Mucosa of descending colon (tissue), 3 donors: ENCODE measurements around the gene ARHGDIA. TPM values are rescaled to one million over a fixed set of nuclear protein-coding genes. Genes with fewer than 3 reads are reported as not detected.

ENCODE experiments used
- ATAC-seq: fragments of 200-7000 bp; cut with Tn5 transposase; one replicate; pipeline ENCODE4 v1.9.1; 2020; ENCODE audit warnings: mild to moderate bottlenecking, moderate library complexity
- DNase-seq, 3 donors: peaks; one replicate each; pipeline ENCODE4 v3.0.0-alpha.2; 2020
- H3K36me3 ChIP-seq: fragments of 200-600 bp; one replicate; pipeline ENCODE4 v1.8.0; 2021; ENCODE audit warnings: low read depth, mild to moderate bottlenecking
- H3K4me1 ChIP-seq: fragments of 200-600 bp; one replicate; pipeline ENCODE4 v1.8.0; 2021; ENCODE audit warnings: low read depth, mild to moderate bottlenecking
- H3K4me3 ChIP-seq: fragments of 200-600 bp; one replicate; pipeline ENCODE4 v1.8.0; 2021; ENCODE audit warnings: mild to moderate bottlenecking
- H3K9me3 ChIP-seq: fragments of 200-600 bp; one replicate; pipeline ENCODE4 v1.8.0; 2021; ENCODE audit warnings: mild to moderate bottlenecking
- intact Hi-C, 2 donors: fragments of 100-400 bp; cut with DNase I in 1 of 2; cut with micrococcal nuclease in 1 of 2; formaldehyde crosslinking; loops; one replicate each; pipeline versions ENCODE4 v1.11.0 to v1.11.1; 2022; cut with DNase I, micrococcal nuclease
- total RNA-seq, 3 donors: library from RNA; stranded (reverse); fragmentation: NEBNext Ultra II Directional in 2 of 3; extraction: Animal tissue kit (Norgen Biotek cat#: 25700) in 2 of 3; gene quantifications; one replicate each; pipeline versions ENCODE4 v1.2.1 to v1.2.4, GENCODE V29; 2021 to 2023
- TF ChIP-seq, protein P1 (sequence below): fragments of 200-600 bp; IDR thresholded peaks from one replicate; pipeline ENCODE4 v1.8.0; 2022; ENCODE audit warnings: antibody characterized with exemption, mild to moderate bottlenecking
- donor health status: DM: no; HTN: no; CAD: no; lungs with moderate emphysema.
- donor health status: DM: no; HTN: no; CAD: no.
- donor health status: DM: no; HTN: yes; CAD: no.

Gene ARHGDIA
- total RNA-seq, 3 donors from 2014 or later, result 326 to 473 (median 442) TPM

DNA sequence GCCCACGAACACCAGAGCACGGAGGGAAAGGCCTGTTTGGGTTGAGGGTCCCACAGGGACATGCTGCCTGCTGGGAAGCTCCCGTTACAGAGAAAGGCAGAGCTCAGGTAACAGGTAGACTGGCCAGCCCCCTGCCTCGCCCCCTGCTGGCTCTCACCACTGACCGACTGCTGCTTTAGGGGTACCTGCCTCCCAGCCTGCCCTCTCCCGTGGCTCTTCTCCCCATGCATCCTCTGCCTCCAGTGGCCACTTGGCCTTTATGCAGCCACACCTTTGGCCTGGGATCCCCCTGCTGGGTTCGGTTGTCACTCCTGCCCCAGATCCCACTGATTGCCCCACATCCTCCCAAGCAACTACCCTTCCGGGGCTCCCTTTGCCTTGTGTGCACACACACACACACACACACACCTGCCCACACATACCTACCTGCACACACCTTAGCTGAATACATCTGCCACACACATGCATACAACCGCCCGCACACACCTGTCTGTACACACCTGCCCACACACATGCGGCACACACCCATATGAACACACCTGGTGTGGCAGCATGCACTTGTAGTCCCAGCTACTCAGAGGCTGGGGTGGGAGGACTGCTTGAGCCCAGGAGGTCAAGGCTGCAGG lies 45.2 kb downstream of the ARHGDIA start:
- H3K9me3 ChIP-seq, result no peaks in the 10 kb centered on the region
- H3K36me3 ChIP-seq, result no peaks in the 10 kb centered on the region

GRCh38 chr17:81824595-81824994 lies 46.5 kb downstream of the ARHGDIA start:
- Histone ChIP-seq H3K9me3 (no peaks in the 10 kb centered on the region), H3K4me1 (peaks cover 24% of the 10 kb centered on the region), H3K36me3 (no peaks in the 10 kb centered on the region), H3K4me3 (no peak overlapping the region)
- DNase-seq (no peak), ATAC-seq (no peak)
- intact Hi-C loops, result no loop called here
- TF ChIP-seq, protein P1, sequence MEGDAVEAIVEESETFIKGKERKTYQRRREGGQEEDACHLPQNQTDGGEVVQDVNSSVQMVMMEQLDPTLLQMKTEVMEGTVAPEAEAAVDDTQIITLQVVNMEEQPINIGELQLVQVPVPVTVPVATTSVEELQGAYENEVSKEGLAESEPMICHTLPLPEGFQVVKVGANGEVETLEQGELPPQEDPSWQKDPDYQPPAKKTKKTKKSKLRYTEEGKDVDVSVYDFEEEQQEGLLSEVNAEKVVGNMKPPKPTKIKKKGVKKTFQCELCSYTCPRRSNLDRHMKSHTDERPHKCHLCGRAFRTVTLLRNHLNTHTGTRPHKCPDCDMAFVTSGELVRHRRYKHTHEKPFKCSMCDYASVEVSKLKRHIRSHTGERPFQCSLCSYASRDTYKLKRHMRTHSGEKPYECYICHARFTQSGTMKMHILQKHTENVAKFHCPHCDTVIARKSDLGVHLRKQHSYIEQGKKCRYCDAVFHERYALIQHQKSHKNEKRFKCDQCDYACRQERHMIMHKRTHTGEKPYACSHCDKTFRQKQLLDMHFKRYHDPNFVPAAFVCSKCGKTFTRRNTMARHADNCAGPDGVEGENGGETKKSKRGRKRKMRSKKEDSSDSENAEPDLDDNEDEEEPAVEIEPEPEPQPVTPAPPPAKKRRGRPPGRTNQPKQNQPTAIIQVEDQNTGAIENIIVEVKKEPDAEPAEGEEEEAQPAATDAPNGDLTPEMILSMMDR, result no peak

More for the DNA sequence above, 45.2 kb downstream of the ARHGDIA start:
- peak in 1 of 3 donors; percentile 49 for DNase-seq
- intact Hi-C loops, result no loop called here
- Histone ChIP-seq H3K4me1 (peaks cover 24% of the 10 kb centered on the region), H3K4me3 (no peak overlapping the region)
- TF ChIP-seq, protein P1, result no peak
- peak; percentile 18 for ATAC-seq

DNA sequence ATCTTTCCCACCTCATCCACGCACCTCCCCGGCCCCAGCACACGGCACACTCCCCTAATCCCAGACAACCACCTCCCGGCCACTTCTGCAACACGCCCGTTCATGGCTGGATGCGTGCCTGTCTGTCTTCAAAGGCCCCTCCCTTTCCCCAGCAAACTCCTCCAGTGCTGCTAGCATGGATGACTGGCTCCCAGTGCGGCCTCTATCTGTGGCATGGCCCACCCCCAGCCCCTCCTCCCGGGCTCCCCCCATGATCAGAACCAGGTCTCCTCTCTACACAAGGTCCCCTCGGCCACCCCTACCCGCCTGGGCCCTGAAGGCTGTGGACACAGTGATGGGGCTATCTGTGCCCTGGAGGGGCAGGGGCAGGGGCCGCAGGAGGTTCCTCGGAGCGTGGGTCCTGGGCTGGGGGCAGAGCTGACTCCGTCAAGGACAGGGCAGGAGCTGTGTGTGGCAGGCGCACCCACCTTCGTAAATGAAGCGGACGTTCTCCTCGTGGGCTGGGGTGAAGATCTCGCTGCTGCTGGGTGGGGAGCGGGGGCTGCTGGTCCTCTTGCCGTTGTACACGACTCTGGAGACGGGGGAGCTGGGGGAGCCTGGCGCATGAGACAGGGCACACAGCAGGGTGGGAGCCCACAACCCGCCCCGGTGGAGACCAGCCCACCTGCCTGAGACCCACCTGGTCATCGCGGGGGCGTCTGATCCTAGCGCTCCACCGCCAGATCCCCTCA lies 47.2 kb downstream of the ARHGDIA start:
- H3K9me3 ChIP-seq, result no peaks in the 10 kb centered on the region
- ATAC-seq (no peak), DNase-seq (peak in 1 of 3 donors; percentile 47)
- no peaks in the 10 kb centered on the region for H3K36me3 ChIP-seq
- TF ChIP-seq, protein P1, result no peak
- intact Hi-C loops, result no loop called here
- H3K4me3 ChIP-seq, result no peak overlapping the region
- H3K4me1 ChIP-seq, result peaks cover 24% of the 10 kb centered on the region

DNA sequence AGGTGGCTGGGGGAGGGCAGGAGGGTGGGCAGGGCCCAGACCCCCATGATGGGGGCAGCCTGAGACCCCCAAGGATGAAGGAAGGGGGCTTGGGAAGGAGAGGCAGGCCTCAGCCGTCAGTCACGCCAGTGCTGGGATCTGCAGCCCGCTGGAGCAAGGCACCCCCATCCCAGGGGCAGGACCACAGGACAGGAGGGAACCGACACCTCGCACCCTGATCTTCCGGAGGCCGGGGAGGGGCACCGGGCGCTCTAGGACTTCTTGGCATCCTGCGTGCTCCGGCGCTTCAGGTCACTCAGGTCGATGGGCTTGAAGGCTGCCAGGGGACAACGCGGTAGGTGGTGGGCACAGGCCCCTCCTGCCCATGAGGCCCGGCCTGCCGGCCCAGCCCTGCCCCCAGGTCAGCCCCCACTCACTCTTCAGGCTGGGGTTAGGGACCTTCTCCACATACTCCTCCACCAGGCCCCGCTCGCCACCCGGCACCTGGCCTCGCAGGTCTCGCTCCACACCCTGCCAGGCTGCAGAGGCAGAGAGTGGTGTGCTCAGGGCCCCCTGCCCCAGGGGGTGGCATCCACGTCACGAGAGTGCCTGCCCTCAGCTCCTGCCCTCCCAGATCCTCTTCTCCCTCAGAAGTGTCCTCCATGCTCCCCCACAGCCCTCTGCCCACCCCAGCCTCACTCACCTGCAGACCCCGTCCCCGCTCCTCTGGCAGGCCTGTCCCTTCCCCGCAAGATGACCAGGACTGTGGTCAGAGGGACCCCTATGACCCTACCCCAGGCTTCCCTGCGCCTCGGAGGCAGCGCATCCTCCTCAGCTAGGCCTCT lies 47.9 kb downstream of the ARHGDIA start:
- DNase-seq, result no peak
- Histone ChIP-seq H3K36me3 (no peaks in the 10 kb centered on the region), H3K4me1 (peaks cover 24% of the 10 kb centered on the region), H3K4me3 (no peak overlapping the region), H3K9me3 (no peaks in the 10 kb centered on the region)
- TF ChIP-seq, protein P1, result no peak
- intact Hi-C loops, result no loop called here
- ATAC-seq, result no peak

- H3K4me3 ChIP-seq, result no peak overlapping the region
- intact Hi-C loops, result no loop called here
- H3K9me3 ChIP-seq, result no peaks in the 10 kb centered on the region
- no peaks in the 10 kb centered on the region for H3K36me3 ChIP-seq
- DNase-seq (peak in 1 of 3 donors; percentile 34), ATAC-seq (no peak)
- peaks cover 19% of the 10 kb centered on the region for H3K4me1 ChIP-seq
- TF ChIP-seq, protein P1, result no peak
Measured at GRCh38 chr17:81822312-81822637, 48.9 kb downstream of the ARHGDIA start.
